Activated CD8-positive, alpha-beta memory T cell treated with anti-CD3 and anti-CD28 coated beads, Interleukin-2, amount 10 ng/mL, durations not matched to agents 7 days and 5 days (primary cell): Measurements from ENCODE around the gene CD2. TPM values are rescaled to one million over a fixed set of nuclear protein-coding genes. Genes with fewer than 3 reads are reported as not detected.

ENCODE experiments used
- ATAC-seq: fragments of 150-1000 bp; cut with Tn5 transposase; one replicate; pipeline ENCODE4 v1.10.0; 2021; ENCODE audit warnings: moderate library complexity
- CTCF ChIA-PET: fragments of 350-600 bp; sonication (Branson Sonifier 250); formaldehyde crosslinking; loops from one replicate; lab custom pipeline; 2021; ENCODE audit warnings: antibody characterized with exemption; lab: Charles Lee
- DNase-seq: peaks from one replicate; pipeline ENCODE4 v3.0.0-alpha.2; 2020
- H3K27ac Mint-ChIP-seq: one replicate; pipeline ENCODE4 v1.8.0; 2021; ENCODE audit warnings: mild to moderate bottlenecking, mixed read lengths
- H3K27me3 Mint-ChIP-seq: one replicate; pipeline ENCODE4 v1.8.0; 2021; ENCODE audit warnings: mixed read lengths
- H3K36me3 Mint-ChIP-seq: one replicate; pipeline ENCODE4 v1.8.0; 2021; ENCODE audit warnings: mild to moderate bottlenecking, mixed read lengths
- H3K4me1 Mint-ChIP-seq: one replicate; pipeline ENCODE4 v1.8.0; 2021; ENCODE audit warnings: mixed read lengths
- H3K4me3 Mint-ChIP-seq: one replicate; pipeline ENCODE4 v1.8.0; 2021; ENCODE audit warnings: mild to moderate bottlenecking, moderate library complexity, mixed read lengths
- H3K9me3 Mint-ChIP-seq: one replicate; pipeline ENCODE4 v1.8.0; 2022; ENCODE audit warnings: low read depth, mixed read lengths
- total RNA-seq, 2 experiments: library from RNA; stranded (reverse); gene quantifications; one replicate each; pipeline ENCODE4 v1.2.3, GENCODE V29; 2021

The CD2 gene
- total RNA-seq, 2 experiments from 2014 or later: 278 to 444 TPM

DNA sequence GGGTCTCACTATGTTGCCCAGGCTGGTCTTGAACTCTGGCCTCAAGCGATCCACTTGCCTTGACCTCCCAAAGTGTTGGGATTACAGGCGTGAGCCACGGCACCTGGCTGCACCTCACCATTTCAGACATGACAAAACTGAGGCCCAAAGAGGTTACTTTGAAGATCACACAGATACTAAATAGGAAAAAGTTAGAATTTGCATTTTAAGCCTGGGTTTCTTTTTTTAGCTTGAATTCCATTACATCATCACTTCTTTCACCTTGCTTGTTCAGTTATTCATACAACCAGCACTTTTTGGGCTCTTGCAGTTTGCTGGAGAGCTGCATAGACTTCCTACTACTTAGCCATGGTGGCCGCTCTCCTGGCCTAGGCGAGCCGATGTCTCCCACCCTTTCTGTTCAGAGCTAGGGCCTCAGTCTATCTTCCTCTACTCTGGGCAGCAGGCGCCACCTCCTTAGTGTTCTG, 16.3 kb upstream of the CD2 start:
- H3K27ac Mint-ChIP-seq: peak overlapping the region; percentile 99
- H3K36me3 Mint-ChIP-seq: peaks cover 19% of the 10 kb centered on the region
- DNase-seq: peak; percentile 60
- H3K4me3 Mint-ChIP-seq: peak overlapping the region; percentile 69
- peaks cover 2% of the 10 kb centered on the region for H3K9me3 Mint-ChIP-seq
- H3K4me1 Mint-ChIP-seq: peaks cover 59% of the 10 kb centered on the region
- CTCF ChIA-PET: interaction anchor here (0.7 to 7.7 kb wide), 32 partner anchors 9 to 359 kb away, joined by 3 to 317 read pairs (median 6); partner anchors contain the start of genes CD2 and TTF2
- peak; percentile 54 for ATAC-seq
- no peaks in the 10 kb centered on the region for H3K27me3 Mint-ChIP-seq

GRCh38 chr1:116738673-116739370, 15.4 kb upstream of the CD2 start:
- H3K27me3 Mint-ChIP-seq: no peaks in the 10 kb centered on the region
- H3K4me1 Mint-ChIP-seq: peaks cover 56% of the 10 kb centered on the region
- peaks cover 11% of the 10 kb centered on the region for H3K9me3 Mint-ChIP-seq
- CTCF ChIA-PET: interaction anchor here (0.7 to 7.7 kb wide), 20 partner anchors 10 to 358 kb away, joined by 3 to 317 read pairs (median 12); partner anchors contain the start of genes CD2 and TTF2
- peak; percentile 59 for ATAC-seq
- peak; percentile 82 for DNase-seq
- H3K4me3 Mint-ChIP-seq: peak overlapping the region; percentile 69
- H3K27ac Mint-ChIP-seq: peak overlapping the region; percentile 99
- H3K36me3 Mint-ChIP-seq: peaks cover 28% of the 10 kb centered on the region

- Mint-ChIP-seq H3K27me3 (no peaks in the 10 kb centered on the region), H3K4me3 (peak overlapping the region; percentile 69), H3K27ac (peak overlapping the region; percentile 99), H3K9me3 (peaks cover 16% of the 10 kb centered on the region), H3K4me1 (peaks cover 54% of the 10 kb centered on the region), H3K36me3 (peaks cover 34% of the 10 kb centered on the region)
- DNase-seq (no peak), ATAC-seq (no peak)
- CTCF ChIA-PET: interaction anchor here (1.0 to 7.7 kb wide), 12 partner anchors 19 to 320 kb away, joined by 3 to 317 read pairs (median 19); partner anchors contain the start of genes CD2 and TTF2
These were observed 14.7 kb upstream of the CD2 start for GRCh38 chr1:116739371-116740012.

GRCh38 chr1:116740296-116740695, 13.9 kb upstream of the CD2 start:
- Mint-ChIP-seq H3K4me3 (no peak overlapping the region), H3K9me3 (peaks cover 22% of the 10 kb centered on the region), H3K27me3 (no peaks in the 10 kb centered on the region), H3K27ac (peak overlapping the region; percentile 99), H3K36me3 (peaks cover 42% of the 10 kb centered on the region), H3K4me1 (peaks cover 54% of the 10 kb centered on the region)
- DNase-seq (no peak), ATAC-seq (no peak)
- CTCF ChIA-PET: interaction anchor here (1.0 to 7.7 kb wide), 7 partner anchors 18 to 320 kb away, joined by 3 to 317 read pairs (median 16); partner anchors contain the start of genes CD2 and TTF2

DNA sequence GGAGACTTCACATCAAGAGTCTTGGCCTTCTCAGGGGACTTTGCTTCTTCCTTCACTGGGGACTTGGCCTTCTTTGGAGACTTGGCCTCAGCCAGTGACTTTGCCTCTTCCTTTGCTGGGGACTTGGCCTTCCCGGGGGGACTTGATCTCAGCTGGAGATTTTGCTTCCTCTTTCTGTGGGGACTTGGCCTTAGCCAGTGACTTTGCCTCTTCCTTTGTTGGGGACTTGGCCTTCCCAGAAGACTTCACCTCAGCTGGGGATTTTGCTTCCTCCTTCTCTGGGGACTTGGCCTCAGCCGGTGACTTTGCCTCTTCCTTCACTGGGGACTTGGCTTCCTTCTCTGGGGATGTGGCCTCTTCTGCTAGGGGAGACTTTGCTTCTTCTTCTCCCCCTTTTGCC, 13.5 kb upstream of the CD2 start:
- H3K36me3 Mint-ChIP-seq: peaks cover 46% of the 10 kb centered on the region
- H3K4me1 Mint-ChIP-seq: peaks cover 54% of the 10 kb centered on the region
- DNase-seq (no peak), ATAC-seq (no peak)
- H3K27me3 Mint-ChIP-seq: no peaks in the 10 kb centered on the region
- no peak overlapping the region for H3K4me3 Mint-ChIP-seq
- H3K27ac Mint-ChIP-seq: peak overlapping the region; percentile 99
- CTCF ChIA-PET: interaction anchor here (1.3 to 7.7 kb wide), 3 partner anchors 18 to 86 kb away, joined by 4 to 317 read pairs (median 125); partner anchors contain the start of gene CD2
- H3K9me3 Mint-ChIP-seq: peaks cover 26% of the 10 kb centered on the region

DNA sequence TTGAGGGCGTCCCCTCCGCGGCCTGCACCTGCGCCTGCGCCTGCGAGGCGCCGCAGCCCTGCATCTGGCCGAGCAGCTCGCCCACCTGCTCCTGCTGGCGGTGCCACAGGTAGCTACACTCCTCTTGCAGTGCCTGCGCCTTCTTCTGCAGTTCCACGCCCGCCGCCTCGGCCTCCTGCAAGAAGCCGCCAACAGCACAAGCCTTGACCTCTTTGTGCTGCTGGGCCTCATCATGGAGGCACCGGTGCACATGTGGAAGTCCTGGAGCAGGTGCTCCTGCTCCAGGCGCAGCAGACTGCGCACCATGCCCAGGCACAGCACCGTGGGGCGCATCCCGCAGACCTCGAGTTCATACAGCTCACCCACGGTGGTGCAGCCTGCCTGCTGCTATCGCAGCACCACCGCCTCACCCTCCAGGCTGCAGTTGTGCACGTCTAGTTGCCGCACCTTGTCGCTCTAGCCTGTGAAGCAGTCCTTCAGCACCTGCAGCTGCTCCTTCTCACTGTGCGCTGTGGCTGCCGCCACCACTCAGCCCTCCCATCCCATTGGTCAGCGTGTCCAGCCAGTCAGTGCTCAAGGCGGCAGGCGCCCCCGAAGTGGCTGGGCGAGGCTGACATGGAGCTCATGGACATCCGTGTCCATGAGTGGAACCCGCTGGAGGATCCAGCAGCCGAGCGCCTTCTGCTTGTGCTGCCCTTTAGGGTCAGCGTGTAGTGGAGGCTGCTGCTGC, 12.2 kb upstream of the CD2 start:
- peaks cover 46% of the 10 kb centered on the region for H3K4me1 Mint-ChIP-seq
- CTCF ChIA-PET: interaction anchor here (5.7 to 7.7 kb wide), 2 partner anchors 16 to 76 kb away, joined by 125 to 317 read pairs; partner anchors contain the start of gene CD2

DNA sequence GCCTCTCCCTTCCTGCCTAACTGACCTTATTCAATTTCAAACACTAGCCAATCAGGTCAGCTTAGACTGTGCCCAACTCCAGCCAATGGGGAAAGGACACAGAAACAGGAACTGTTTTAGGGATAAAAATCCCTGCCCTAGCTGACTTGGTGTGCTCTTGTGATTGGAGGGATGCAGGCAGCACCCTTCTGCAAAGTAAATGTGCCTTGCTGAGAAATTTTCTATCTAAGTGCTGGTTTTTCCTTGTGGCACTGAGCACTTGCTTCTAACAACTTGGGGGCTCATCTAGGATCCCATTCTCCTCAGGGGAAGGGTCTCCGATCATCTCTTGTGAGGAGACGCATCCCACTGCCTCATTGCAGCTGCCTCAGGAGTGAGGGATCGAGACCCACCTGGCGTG, 10.7 kb upstream of the CD2 start:
- CTCF ChIA-PET: interaction anchor here (7.7 kb wide), 1 partner anchor 15 kb away, joined by 317 read pairs; the partner anchor contains the start of gene CD2
- no peaks in the 10 kb centered on the region for H3K27me3 Mint-ChIP-seq
- DNase-seq: no peak

More for the DNA sequence above, 12.2 kb upstream of the CD2 start:
- no peaks in the 10 kb centered on the region for H3K27me3 Mint-ChIP-seq
- no peak overlapping the region for H3K4me3 Mint-ChIP-seq
- H3K9me3 Mint-ChIP-seq: peaks cover 36% of the 10 kb centered on the region
- H3K36me3 Mint-ChIP-seq: peaks cover 55% of the 10 kb centered on the region
- DNase-seq: no peak
- no peak for ATAC-seq
- no peak overlapping the region for H3K27ac Mint-ChIP-seq

GRCh38 chr1:116748272-116748671, 6.0 kb upstream of the CD2 start:
- CTCF ChIA-PET: interaction anchor here (3.7 to 24.8 kb wide), 2 partner anchors 8 to 69 kb away, joined by 17 to 317 read pairs; no protein-coding TSS in a partner anchor
- Mint-ChIP-seq H3K36me3 (peaks cover 64% of the 10 kb centered on the region), H3K9me3 (peaks cover 55% of the 10 kb centered on the region), H3K4me1 (peaks cover 27% of the 10 kb centered on the region), H3K27ac (no peak overlapping the region), H3K4me3 (no peak overlapping the region), H3K27me3 (no peaks in the 10 kb centered on the region)
- ATAC-seq: no peak
- no peak for DNase-seq

More for the DNA sequence above, 10.7 kb upstream of the CD2 start:
- ATAC-seq: no peak
- no peak overlapping the region for H3K27ac Mint-ChIP-seq
- no peak overlapping the region for H3K4me3 Mint-ChIP-seq
- H3K9me3 Mint-ChIP-seq: peaks cover 48% of the 10 kb centered on the region
- peaks cover 31% of the 10 kb centered on the region for H3K4me1 Mint-ChIP-seq
- H3K36me3 Mint-ChIP-seq: peaks cover 70% of the 10 kb centered on the region

DNA sequence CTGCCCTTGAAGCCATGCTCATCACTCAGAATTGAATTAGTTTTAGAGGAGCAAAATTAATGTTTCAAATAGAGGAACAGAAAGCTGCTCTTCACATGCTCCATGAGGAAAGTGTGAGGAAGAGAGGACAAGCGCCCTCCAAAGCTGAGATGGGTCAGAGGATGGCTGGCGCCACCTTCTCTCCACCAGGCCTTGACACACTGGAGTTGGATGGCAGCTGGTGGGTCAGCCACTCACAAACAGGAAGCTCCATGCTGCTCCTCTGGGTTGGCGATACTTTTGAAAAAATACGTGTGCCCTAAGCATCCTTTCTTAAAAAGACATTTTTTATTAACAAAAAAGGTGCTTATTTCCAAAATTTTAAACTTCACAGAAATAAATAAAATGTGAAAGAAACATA, 3.1 kb upstream of the CD2 start:
- Mint-ChIP-seq H3K9me3 (peaks cover 33% of the 10 kb centered on the region), H3K4me3 (peak overlapping the region; percentile 61), H3K27ac (peak overlapping the region; percentile 89), H3K4me1 (peaks cover 33% of the 10 kb centered on the region), H3K36me3 (peaks cover 59% of the 10 kb centered on the region), H3K27me3 (no peaks in the 10 kb centered on the region)
- CTCF ChIA-PET: interaction anchor here (0.9 to 24.8 kb wide), 9 partner anchors 10 to 304 kb away, joined by 3 to 317 read pairs (median 4); no protein-coding TSS in a partner anchor
- ATAC-seq: no peak
- DNase-seq: peak; percentile 57

DNA sequence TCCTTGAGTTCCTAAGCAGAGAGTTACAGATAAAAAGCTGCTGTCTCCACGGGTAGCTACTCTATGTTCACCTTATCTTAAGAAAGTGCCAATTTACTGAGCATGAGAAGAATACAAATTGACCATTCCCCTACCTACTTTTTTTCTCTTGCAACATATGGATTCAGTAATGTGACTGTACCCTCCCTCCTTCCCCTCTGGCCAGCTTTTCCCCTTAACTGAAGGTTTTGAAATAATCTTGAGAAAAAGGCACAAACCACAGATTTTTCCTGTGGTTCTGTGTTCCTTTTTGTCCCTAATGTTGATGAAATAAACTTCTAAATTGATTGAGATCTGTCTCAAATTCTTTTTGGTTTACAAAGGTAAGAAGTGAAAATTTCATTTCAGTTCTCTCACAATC, 2.6 kb upstream of the CD2 start:
- Mint-ChIP-seq H3K4me1 (peaks cover 33% of the 10 kb centered on the region), H3K36me3 (peaks cover 60% of the 10 kb centered on the region), H3K27ac (peak overlapping the region; percentile 89), H3K9me3 (peaks cover 29% of the 10 kb centered on the region), H3K27me3 (no peaks in the 10 kb centered on the region), H3K4me3 (peak overlapping the region; percentile 61)
- CTCF ChIA-PET: interaction anchor here (0.9 to 24.8 kb wide), 9 partner anchors 9 to 303 kb away, joined by 3 to 317 read pairs (median 4); no protein-coding TSS in a partner anchor
- peak; percentile 7 for DNase-seq
- ATAC-seq: no peak

DNA sequence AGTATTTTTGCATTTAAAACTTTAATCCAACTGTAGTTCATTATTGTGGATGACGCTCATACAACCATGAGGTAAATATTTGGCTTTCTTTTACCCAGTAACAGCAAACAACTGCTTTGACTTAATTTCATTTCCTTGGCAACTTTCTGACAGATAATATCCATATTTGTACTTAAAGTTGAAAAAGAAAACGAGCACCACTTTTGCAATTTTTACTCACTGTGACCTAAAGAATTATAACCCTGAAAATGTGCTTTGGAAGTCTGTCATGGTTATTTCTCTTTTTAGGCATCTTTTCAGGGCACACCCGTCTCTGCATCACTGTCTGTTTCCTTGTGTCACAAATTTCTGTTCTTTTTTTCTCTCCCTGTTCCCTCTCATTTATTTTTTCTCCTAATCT, 918 bp upstream of the CD2 start:
- Mint-ChIP-seq H3K9me3 (peaks cover 15% of the 10 kb centered on the region), H3K27me3 (no peaks in the 10 kb centered on the region), H3K4me1 (peaks cover 33% of the 10 kb centered on the region), H3K4me3 (peak overlapping the region; percentile 97), H3K27ac (peak overlapping the region; percentile 98), H3K36me3 (peaks cover 58% of the 10 kb centered on the region)
- DNase-seq (no peak), ATAC-seq (no peak)
- CTCF ChIA-PET: interaction anchor here (1.4 to 24.8 kb wide), 6 partner anchors 11 to 179 kb away, joined by 3 to 317 read pairs (median 22); no protein-coding TSS in a partner anchor

GRCh38 chr1:116755066-116755465, 836 bp downstream of the CD2 start:
- Mint-ChIP-seq H3K27me3 (no peaks in the 10 kb centered on the region), H3K4me3 (peak overlapping the region; percentile 97), H3K27ac (peak overlapping the region; percentile 98), H3K36me3 (peaks cover 58% of the 10 kb centered on the region), H3K9me3 (peaks cover 3% of the 10 kb centered on the region), H3K4me1 (peaks cover 40% of the 10 kb centered on the region)
- CTCF ChIA-PET: interaction anchor here (2.9 to 24.8 kb wide), 6 partner anchors 10 to 60 kb away, joined by 9 to 317 read pairs (median 30); no protein-coding TSS in a partner anchor
- DNase-seq: peak; percentile 45
- no peak for ATAC-seq
